IPS DF 4.7 (cell line): ENCODE results near the gene RGS12.
"Not testable (repeated sequence)": the region's sequence is repeated elsewhere in the genome, so short reads cannot be mapped to it uniquely, and the experiment has no call there.

Source experiments
- DNase-seq: peaks from one replicate; pipeline ENCODE4 v3.0.0-alpha.2; 2013; ENCODE audit warnings: low spot score; ENCODE audit errors: extremely low read depth

The RGS12 gene

DNA sequence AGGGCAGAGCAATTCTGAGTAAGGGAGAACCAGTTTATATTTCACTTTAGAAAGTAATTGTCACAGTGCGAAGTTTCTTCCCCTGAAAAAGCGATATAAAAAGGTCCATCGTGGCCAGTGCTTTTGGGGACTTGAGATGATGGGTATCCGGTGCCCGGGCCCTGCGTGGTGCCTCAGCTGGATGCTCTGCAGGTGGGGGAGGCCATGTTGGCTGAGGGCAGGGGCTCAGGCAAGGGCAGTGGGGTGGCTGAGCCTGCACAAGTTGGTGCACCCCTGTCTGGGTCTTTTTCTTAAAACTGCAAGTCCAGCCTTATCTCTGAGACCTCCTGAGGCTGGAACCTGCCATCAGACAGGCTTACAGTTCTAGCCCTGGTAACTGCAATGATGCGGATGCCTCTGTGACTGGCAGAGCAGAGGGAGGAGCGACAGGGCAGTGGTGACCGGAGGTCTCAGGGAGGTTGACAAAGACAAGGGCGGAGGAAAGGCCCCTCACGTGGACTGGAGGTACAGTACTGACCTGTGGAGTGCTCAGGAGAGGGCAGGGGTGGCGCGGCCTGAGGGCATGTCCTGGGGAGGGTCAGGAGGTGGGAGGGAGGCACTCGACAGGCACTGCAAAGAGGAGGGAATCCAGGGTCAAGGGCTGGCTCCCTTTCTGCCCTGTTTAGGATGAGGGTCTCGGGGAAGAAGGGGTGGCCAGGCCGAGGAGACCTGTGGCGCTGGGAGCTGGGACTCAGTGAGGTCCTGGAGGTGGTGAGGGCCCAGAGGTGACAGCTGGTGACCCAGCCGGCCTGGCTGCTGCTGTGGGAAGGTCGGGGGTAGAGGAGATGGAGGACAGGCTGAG is 1.8 kb downstream of the RGS12 start:
- DNase-seq = no peak

DNA sequence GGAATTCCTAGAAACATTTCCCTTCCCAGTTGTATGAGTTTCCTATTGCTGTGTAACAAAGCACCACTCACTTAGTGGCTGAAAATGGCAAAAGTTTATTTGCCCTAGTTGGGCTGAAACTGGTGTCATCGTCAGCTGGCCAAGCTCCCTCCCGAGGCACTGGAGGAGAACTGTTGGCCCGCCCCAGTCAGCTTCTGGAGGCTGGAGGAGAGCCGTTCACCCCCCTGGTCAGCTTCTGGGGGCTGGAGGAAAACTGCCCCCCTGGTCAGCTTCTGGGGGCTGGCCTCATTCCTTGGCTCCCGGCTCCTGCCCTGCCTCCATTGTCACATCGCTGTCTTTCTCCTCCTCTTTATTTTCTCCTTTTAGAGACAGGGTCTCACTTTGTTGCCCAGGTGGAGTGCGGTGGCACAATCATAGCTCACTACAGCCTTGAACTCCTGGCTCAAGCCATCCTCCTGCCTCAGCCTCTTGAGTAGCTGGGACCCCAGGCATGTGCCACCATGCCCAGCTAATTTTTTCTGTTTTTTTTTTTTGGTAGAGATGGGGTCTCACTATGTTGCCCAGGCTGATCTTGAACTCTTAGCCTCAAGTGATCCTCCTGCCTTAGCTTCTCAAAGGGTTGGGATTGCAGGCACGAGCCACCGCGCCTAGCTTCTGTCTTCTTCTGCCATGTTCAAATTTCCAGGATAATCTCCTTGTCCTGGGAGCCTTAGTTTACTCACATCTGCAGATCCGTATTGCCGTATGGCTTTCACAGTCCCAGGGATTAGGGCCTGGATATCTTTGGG is 3.2 kb downstream of the RGS12 start:
- no peak for DNase-seq

GRCh38 chr4:3296651-3297050 is 3.8 kb downstream of the RGS12 start:
- DNase-seq = no peak

GRCh38 chr4:3297066-3297859 is 4.4 kb downstream of the RGS12 start:
- no peak for DNase-seq

GRCh38 chr4:3299122-3299975 is 6.5 kb downstream of the RGS12 start:
- no peak for DNase-seq

DNA sequence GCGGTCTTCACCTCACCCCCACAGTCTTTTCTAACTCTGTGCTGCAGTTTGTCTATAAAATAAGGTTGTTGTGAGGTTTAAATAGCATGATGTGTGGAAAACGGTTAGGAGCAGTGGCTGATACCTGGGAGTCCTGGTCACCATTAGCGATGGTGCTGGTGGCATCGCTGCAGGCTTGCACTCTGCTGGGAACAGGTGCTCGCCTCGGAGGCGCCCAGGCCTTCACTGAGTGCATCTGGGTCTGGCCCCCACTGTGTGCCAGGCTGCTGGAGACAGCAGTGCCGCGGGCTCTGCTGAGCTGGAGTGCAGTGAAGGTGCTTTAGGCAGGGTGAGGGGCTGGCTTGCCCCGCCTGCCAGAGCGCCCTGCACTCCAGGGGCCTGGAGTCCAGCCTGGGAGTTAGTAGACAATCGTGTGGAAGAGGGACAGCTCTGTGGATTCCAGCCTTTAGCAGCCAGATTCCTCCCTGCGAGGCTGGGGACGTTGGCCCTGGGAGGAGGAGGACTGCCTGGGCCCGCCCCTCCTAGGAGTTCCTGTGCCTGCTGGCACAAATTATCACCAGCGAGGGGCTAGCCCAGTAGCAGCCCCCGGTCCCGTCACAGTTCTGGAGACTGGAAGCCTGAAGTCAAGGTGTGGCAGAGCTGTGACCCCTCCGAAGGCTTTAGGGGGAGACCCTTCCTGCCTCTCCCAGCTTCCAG is 7.3 kb downstream of the RGS12 start:
- DNase-seq = no peak

DNA sequence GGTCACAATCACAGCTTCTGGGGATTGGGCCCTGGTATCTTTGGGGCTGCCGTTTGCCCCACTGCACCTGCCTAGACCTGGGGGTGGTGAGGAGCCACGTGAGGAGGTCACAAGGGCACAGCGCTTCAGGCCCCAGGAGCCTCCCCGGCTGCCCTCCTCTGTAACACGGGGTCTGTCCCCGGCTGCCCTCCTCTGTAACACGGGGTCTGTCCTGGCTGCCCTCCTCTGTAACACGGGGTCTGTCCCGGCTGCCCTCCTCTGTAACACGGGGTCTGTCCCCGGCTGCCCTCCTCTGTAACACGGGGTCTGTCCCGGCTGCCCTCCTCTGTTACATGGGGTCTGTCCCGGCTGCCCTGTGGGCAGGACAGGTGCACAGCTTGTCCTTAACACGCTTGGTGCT is 8.1 kb downstream of the RGS12 start:
- not testable (repeated sequence) for DNase-seq

- no peak for DNase-seq
Measured at GRCh38 chr4:3301450-3302172, 8.8 kb downstream of the RGS12 start.

GRCh38 chr4:3302173-3302785 is 9.5 kb downstream of the RGS12 start:
- DNase-seq = no peak

DNA sequence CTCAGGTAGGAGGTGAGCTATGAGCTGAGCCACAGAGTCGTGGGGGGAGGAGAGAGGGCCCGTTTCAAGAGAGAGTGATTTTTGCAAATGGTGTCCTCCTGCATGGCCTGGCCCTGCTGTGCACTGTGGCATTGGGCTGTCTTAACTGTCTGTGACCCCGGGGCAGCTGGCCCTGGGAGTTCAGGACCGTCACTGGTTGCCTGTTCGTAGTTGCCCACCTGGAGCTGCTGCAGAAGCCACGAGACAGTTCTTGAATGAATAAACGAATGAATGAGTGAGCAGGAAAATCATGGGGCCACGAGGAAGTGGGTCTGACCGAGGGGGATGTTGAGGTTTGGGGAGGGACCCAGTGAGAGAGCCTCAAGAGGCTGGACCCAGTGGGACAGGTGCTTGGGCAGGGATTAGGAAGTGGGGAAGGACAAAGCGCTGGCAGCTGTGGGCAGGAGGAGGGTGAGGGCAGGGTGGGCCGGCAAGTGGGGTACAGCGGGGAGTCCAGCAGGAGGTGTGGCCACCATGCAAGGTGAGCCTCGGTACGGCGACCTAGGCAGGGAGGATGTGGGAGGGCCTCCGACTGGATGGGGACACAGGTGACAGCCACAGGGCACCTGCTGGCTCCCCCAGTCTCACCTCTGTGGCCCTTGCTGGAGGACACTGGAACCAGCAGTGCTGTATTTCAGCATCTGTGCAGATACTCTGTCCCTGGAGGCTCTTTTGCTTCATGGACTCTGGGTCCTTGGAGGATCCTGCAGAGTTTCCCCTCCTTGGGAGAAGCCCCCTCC is 10.2 kb downstream of the RGS12 start:
- no peak for DNase-seq

- no peak for DNase-seq
Measured at GRCh38 chr4:3303565-3303824, 10.7 kb downstream of the RGS12 start.

- DNase-seq = no peak
Measured at GRCh38 chr4:3303923-3304710, 11.3 kb downstream of the RGS12 start.

GRCh38 chr4:3304831-3305609 is 12.2 kb downstream of the RGS12 start:
- no peak for DNase-seq

DNA sequence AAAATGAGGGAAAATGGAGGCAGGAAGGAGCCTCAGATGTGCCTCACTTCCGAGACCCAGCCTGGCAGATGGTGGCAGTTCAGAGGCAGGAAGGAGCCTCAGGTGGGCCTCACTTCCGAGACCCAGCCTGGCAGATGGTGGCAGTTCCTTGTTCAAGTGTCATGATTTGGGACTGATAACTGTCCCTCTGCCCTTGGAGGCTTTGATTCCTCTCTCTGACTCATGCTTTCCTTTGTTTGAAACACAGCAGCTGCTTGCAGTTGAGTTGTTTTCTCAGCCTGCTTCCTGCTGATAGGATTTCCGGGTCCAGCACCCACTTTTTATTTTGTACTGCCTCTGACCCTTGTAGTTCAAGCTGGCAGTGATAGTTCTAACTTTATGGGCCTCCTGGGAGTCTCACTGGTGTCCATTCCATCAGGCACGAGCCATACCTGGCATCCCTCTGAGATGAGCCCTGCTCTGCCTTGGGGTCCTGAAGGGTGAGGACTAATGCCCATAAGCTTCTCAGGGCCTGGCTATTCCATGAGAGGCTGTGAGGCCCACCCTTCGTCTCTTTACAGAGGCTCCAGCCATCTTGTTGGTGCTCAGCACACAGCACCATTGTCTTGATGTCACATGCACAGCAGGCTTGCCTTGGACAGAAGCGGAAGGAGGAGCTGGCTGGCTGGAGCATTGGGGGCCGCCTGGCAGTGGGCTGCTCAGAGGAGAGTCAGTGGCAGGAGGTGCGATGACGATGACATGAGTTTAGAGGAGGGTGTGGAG is 13.0 kb downstream of the RGS12 start:
- DNase-seq = no peak

DNA sequence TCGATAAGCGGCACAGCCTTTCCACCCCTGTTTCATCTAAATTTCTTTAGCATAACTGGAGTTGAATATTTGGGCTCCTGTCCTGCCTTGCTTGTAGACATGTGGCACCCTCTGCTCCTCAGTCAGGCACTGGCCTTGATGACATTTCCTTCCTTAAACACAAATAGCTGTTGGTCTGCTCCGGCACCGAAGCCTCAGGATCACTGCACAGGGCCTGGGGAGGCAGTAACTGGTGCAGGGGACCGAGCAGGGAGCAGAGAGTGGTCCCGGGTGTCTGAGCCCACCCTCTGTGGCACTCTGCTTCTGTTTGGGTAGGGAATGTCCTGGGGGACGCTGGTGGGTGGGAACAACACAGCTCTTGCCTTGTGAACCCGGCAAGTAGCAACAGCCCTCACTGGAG is 13.6 kb downstream of the RGS12 start:
- DNase-seq = no peak

DNA sequence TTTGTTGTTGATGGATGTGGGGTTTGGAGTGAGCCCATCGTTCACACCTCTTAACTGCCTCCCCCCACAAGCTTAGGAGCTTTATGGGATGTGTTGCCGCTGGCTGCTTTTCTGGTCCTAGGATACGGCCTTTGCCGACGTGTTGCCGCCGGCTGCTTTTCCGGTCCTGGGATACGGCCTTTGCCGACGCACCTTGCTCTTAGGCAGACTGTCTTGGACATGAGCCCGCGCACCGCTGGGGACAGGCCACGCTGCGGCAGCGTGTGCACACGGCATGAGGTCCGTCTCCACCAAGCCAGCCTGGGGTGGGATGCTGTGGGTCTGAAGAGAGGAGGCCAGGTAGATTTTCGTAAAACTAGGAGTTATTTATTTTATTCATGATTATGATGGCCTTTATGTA is 14.2 kb downstream of the RGS12 start:
- no peak for DNase-seq
